HEK293 (cell line): ENCODE results near the gene TBX4.

Source experiments
- CTCF ChIA-PET: fragments of 350-600 bp; formaldehyde crosslinking; extraction: SDS; loops from one replicate; lab custom pipeline; 2021; ENCODE audit warnings: antibody characterized with exemption; lab: Yijun Ruan, JAX
- POLR2A ChIA-PET: fragments of 300-600 bp; formaldehyde crosslinking; extraction: SDS; loops from one replicate; lab custom pipeline; 2020; ENCODE audit warnings: antibody characterized with exemption, inconsistent platforms; lab: Yijun Ruan, JAX
- H3K27ac ChIP-seq: fragments of 200-500 bp; sonication (Bioruptor generic); 2 replicates; pipeline ENCODE4 v1.5.1; 2014; ENCODE audit warnings: low read depth, low read length, control low read depth, inconsistent platforms; ENCODE audit errors: extremely low read depth
- H3K36me3 ChIP-seq, 2 experiments: fragments of 200-500 bp in 1 of 2; sonication (Bioruptor generic) in 1 of 2; 1 replicate in 1 of 2; 2 replicates in 1 of 2; pipeline ENCODE4 v1.5.1; 2014 to 2017; ENCODE audit warnings: inconsistent platforms in 2 of 2, low read length in 2 of 2; ENCODE audit not compliant: control insufficient read depth in 2 of 2, insufficient read depth in 1 of 2
- H3K4me1 ChIP-seq: fragments of 200-500 bp; sonication (Bioruptor generic); 2 replicates; pipeline ENCODE4 v1.5.1; 2014; ENCODE audit warnings: mild to moderate bottlenecking, low read length, inconsistent platforms; ENCODE audit not compliant: control insufficient read depth, insufficient read depth
- H3K4me3 ChIP-seq: 2 replicates; pipeline ENCODE4 v1.5.1; 2011; ENCODE audit warnings: low read depth, mild to moderate bottlenecking, control low read depth, low read length, moderate library complexity
- H3K9me3 ChIP-seq: fragments of 200-500 bp; sonication (Bioruptor generic); 2 replicates; pipeline ENCODE4 v1.5.1; 2014; ENCODE audit warnings: low read depth, low read length, inconsistent platforms; ENCODE audit not compliant: control insufficient read depth, insufficient read depth
- BCL11A ChIP-seq: fragments of 450-650 bp; formaldehyde crosslinking; IDR thresholded peaks from 2 replicates; pipeline ENCODE4 v1.5.1; 2016; ENCODE audit warnings: low read depth, missing biosample characterization, missing genetic modification characterization
- BCL11B ChIP-seq: fragments of 450-650 bp; formaldehyde crosslinking; IDR thresholded peaks from 2 replicates; pipeline ENCODE4 v1.5.1; 2016; ENCODE audit warnings: low read depth, missing biosample characterization, missing genetic modification characterization
- OVOL3 ChIP-seq: fragments of 450-650 bp; formaldehyde crosslinking; IDR thresholded peaks from 2 replicates; pipeline ENCODE4 v1.5.1; 2016; ENCODE audit warnings: missing biosample characterization, missing genetic modification characterization
- REPIN1 ChIP-seq: fragments of 450-650 bp; formaldehyde crosslinking; IDR thresholded peaks from 2 replicates; pipeline ENCODE4 v1.5.1; 2017; ENCODE audit warnings: missing biosample characterization, missing genetic modification characterization, low read depth
- ZBTB20 ChIP-seq: fragments of 450-650 bp; formaldehyde crosslinking; IDR thresholded peaks from 2 replicates; pipeline ENCODE4 v1.5.1; 2016; ENCODE audit warnings: missing biosample characterization, missing genetic modification characterization
- ZNF335 ChIP-seq: fragments of 450-650 bp; formaldehyde crosslinking; conservative IDR thresholded peaks from 2 replicates; pipeline ENCODE4 v1.5.1; 2016; ENCODE audit warnings: missing biosample characterization, missing genetic modification characterization
- ZNF354C ChIP-seq: fragments of 450-650 bp; formaldehyde crosslinking; IDR thresholded peaks from 2 replicates; pipeline ENCODE4 v1.5.1; 2016; ENCODE audit warnings: missing biosample characterization, missing genetic modification characterization, low read depth, borderline replicate concordance
- ZNF394 ChIP-seq: fragments of 450-650 bp; formaldehyde crosslinking; IDR thresholded peaks from 2 replicates; pipeline ENCODE4 v1.5.1; 2016; ENCODE audit warnings: missing biosample characterization, missing genetic modification characterization, mild to moderate bottlenecking, moderate library complexity, borderline replicate concordance
- ZNF548 ChIP-seq: fragments of 450-650 bp; formaldehyde crosslinking; IDR thresholded peaks from 2 replicates; pipeline ENCODE4 v1.5.1; 2016; ENCODE audit warnings: missing biosample characterization, missing genetic modification characterization
- ZNF558 ChIP-seq: fragments of 450-650 bp; formaldehyde crosslinking; IDR thresholded peaks from 2 replicates; pipeline ENCODE4 v1.5.1; 2016; ENCODE audit warnings: missing biosample characterization, missing genetic modification characterization
- ZNF621 ChIP-seq: fragments of 450-650 bp; formaldehyde crosslinking; IDR thresholded peaks from 2 replicates; pipeline ENCODE4 v1.5.1; 2017; ENCODE audit warnings: missing biosample characterization, missing genetic modification characterization
- ZNF785 ChIP-seq: fragments of 450-650 bp; formaldehyde crosslinking; IDR thresholded peaks from 2 replicates; pipeline ENCODE4 v1.5.1; 2016; ENCODE audit warnings: missing biosample characterization, missing genetic modification characterization
- TF ChIP-seq, protein P1 (sequence below): fragments of 450-650 bp; formaldehyde crosslinking; IDR thresholded peaks from 2 replicates; pipeline ENCODE4 v1.5.1; 2016; ENCODE audit warnings: missing biosample characterization, missing genetic modification characterization
- TF ChIP-seq, protein P2 (sequence below): fragments of 450-650 bp; formaldehyde crosslinking; IDR thresholded peaks from 2 replicates; pipeline ENCODE4 v1.5.1; 2016; ENCODE audit warnings: missing biosample characterization, missing genetic modification characterization
- TF ChIP-seq, protein P3 (sequence below): fragments of 450-650 bp; formaldehyde crosslinking; IDR thresholded peaks from 2 replicates; pipeline ENCODE4 v1.5.1; 2016; ENCODE audit warnings: missing biosample characterization, missing genetic modification characterization
- TF ChIP-seq, protein P4 (sequence below): fragments of 450-650 bp; formaldehyde crosslinking; optimal IDR thresholded peaks from 2 replicates; pipeline ENCODE3; 2016; ENCODE audit warnings: missing biosample characterization, mild to moderate bottlenecking, missing genetic modification characterization

Gene TBX4

DNA sequence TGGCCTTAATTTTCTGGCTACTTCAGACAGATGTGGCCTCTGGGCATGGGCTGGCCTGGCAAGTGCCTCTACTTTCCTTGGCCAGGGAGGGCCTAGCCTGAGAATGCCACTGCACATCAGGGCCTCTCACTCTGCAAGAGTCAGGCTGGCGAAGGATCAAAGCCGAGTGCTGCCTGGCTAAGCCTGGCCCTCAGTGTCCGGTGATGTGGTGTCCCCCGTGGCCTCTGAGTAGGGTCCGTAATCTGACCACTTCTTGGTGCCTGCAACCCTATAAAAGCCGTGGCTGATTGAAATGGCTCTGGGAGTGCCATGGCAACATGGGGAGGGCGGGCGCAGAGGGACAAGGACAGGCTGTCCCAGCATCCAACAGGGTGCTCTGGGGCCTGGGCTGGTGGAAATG lies 30.2 kb downstream of the TBX4 start (continued):
- TF ChIP-seq, protein P1, sequence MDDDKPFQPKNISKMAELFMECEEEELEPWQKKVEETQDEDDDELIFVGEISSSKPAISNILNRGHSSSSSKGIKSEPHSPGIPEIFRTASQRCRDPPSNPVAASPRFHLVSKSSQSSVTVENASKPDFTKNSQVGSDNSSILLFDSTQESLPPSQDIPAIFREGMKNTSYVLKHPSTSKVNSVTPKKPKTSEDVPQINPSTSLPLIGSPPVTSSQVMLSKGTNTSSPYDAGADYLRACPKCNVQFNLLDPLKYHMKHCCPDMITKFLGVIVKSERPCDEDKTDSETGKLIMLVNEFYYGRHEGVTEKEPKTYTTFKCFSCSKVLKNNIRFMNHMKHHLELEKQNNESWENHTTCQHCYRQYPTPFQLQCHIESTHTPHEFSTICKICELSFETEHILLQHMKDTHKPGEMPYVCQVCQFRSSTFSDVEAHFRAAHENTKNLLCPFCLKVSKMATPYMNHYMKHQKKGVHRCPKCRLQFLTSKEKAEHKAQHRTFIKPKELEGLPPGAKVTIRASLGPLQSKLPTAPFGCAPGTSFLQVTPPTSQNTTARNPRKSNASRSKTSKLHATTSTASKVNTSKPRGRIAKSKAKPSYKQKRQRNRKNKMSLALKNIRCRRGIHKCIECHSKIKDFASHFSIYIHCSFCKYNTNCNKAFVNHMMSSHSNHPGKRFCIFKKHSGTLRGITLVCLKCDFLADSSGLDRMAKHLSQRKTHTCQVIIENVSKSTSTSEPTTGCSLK, result no peak
- TF ChIP-seq ZBTB20 (tag by site-specific recombination) (no peak), ZNF548 (tag by site-specific recombination) (no peak), OVOL3 (no peak)
- TF ChIP-seq, all 188 proteins: peak for 0

DNA sequence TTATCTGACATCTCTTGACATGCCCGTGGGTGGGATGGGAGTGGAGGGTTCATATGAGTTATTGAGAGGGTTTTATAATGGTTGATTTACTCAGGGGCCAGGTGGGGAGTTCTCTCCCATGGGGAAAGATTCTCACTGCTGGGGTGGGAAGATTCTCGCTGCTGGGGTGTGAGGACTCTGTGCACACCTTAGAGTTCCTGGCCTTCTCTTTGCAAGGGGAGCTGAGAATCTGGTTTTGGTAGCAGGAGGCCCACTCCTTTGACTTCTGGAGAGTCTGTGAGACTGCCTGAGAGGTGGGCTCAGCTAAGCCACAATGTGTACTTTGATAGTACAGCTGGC lies 31.5 kb downstream of the TBX4 start:
- TF ChIP-seq ZNF354C (tag by site-specific recombination), result no peak
- TF ChIP-seq, protein P2, sequence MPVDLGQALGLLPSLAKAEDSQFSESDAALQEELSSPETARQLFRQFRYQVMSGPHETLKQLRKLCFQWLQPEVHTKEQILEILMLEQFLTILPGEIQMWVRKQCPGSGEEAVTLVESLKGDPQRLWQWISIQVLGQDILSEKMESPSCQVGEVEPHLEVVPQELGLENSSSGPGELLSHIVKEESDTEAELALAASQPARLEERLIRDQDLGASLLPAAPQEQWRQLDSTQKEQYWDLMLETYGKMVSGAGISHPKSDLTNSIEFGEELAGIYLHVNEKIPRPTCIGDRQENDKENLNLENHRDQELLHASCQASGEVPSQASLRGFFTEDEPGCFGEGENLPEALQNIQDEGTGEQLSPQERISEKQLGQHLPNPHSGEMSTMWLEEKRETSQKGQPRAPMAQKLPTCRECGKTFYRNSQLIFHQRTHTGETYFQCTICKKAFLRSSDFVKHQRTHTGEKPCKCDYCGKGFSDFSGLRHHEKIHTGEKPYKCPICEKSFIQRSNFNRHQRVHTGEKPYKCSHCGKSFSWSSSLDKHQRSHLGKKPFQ, result peak; percentile 75
- Histone ChIP-seq H3K4me3 (no peak overlapping the region), H3K9me3 (no peaks in the 10 kb centered on the region), H3K36me3 (no peaks in the 10 kb centered on the region), H3K27ac (no peak overlapping the region), H3K4me1 (peaks cover 14% of the 10 kb centered on the region)
- ChIA-PET POLR2A (interaction anchor here (3.1 kb wide), 1 partner anchor 16 kb away, joined by 12 read pairs; no protein-coding TSS in a partner anchor), CTCF (interaction anchor here (0.9 to 1.3 kb wide), 3 partner anchors 16 to 93 kb away, joined by 4 to 5 read pairs (median 5); no protein-coding TSS in a partner anchor)

DNA sequence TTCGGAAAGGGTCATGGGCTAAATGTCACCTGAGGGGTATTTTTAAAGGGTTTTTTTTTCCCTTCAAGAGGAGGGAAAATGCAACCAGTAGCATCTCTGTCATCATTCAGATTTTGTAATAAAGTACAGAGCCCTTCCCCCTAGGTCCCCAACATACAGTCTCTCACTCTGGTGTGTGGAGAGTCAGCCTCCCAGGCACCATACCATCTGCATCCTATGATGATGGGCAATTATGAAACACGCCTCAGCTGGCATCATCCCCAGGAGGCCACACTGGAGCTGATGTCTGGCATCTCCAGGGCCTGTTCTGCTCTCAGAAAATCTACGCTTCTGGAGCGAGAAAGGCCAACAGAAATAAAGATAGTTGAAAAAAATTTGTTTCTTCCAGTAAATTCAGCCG lies 32.0 kb downstream of the TBX4 start:
- H3K4me3 ChIP-seq, result no peak overlapping the region
- POLR2A ChIA-PET, result interaction anchor here (3.1 kb wide), 1 partner anchor 16 kb away, joined by 12 read pairs; no protein-coding TSS in a partner anchor
- H3K36me3 ChIP-seq, result no peaks in the 10 kb centered on the region
- H3K9me3 ChIP-seq, result no peaks in the 10 kb centered on the region
- no peak for TF ChIP-seq BCL11A
- TF ChIP-seq ZNF621, result no peak
- no peak for TF ChIP-seq ZNF394 (tag by site-specific recombination)
- TF ChIP-seq ZNF785 (tag by site-specific recombination), result no peak
- no peak for TF ChIP-seq ZNF558 (tag by site-specific recombination)
- no peak; the same call in 1 of the 2 replicates for TF ChIP-seq ZNF335
- TF ChIP-seq, protein P3, sequence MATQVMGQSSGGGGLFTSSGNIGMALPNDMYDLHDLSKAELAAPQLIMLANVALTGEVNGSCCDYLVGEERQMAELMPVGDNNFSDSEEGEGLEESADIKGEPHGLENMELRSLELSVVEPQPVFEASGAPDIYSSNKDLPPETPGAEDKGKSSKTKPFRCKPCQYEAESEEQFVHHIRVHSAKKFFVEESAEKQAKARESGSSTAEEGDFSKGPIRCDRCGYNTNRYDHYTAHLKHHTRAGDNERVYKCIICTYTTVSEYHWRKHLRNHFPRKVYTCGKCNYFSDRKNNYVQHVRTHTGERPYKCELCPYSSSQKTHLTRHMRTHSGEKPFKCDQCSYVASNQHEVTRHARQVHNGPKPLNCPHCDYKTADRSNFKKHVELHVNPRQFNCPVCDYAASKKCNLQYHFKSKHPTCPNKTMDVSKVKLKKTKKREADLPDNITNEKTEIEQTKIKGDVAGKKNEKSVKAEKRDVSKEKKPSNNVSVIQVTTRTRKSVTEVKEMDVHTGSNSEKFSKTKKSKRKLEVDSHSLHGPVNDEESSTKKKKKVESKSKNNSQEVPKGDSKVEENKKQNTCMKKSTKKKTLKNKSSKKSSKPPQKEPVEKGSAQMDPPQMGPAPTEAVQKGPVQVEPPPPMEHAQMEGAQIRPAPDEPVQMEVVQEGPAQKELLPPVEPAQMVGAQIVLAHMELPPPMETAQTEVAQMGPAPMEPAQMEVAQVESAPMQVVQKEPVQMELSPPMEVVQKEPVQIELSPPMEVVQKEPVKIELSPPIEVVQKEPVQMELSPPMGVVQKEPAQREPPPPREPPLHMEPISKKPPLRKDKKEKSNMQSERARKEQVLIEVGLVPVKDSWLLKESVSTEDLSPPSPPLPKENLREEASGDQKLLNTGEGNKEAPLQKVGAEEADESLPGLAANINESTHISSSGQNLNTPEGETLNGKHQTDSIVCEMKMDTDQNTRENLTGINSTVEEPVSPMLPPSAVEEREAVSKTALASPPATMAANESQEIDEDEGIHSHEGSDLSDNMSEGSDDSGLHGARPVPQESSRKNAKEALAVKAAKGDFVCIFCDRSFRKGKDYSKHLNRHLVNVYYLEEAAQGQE (tag by site-specific recombination), result no peak
- TF ChIP-seq, protein P4, sequence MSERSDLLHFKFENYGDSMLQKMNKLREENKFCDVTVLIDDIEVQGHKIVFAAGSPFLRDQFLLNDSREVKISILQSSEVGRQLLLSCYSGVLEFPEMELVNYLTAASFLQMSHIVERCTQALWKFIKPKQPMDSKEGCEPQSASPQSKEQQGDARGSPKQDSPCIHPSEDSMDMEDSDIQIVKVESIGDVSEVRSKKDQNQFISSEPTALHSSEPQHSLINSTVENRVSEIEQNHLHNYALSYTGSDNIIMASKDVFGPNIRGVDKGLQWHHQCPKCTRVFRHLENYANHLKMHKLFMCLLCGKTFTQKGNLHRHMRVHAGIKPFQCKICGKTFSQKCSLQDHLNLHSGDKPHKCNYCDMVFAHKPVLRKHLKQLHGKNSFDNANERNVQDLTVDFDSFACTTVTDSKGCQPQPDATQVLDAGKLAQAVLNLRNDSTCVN (tag by site-specific recombination), result no peak
- TF ChIP-seq REPIN1 (tag by site-specific recombination), result no peak
- no peak for TF ChIP-seq BCL11B (tag by site-specific recombination)
- CTCF ChIA-PET, result interaction anchor here (0.9 to 2.1 kb wide), 5 partner anchors 16 to 94 kb away, joined by 4 to 6 read pairs (median 5); no protein-coding TSS in a partner anchor
- no peak overlapping the region for H3K27ac ChIP-seq
- H3K4me1 ChIP-seq, result peaks cover 14% of the 10 kb centered on the region
